B cell (primary cell): Measurements from ENCODE around the gene MEG3. TPM values are rescaled to one million over a fixed set of nuclear protein-coding genes. Genes with fewer than 3 reads are reported as not detected.

ENCODE experiments used
- ATAC-seq: fragments of 200-7000 bp; cut with Tn5 transposase; one replicate; pipeline ENCODE4 v1.10.0; 2021; ENCODE audit warnings: low read depth, mild to moderate bottlenecking, moderate number of reproducible peaks, moderate library complexity
- CTCF ChIA-PET: fragments of 350-600 bp; sonication (Branson Sonifier 250); formaldehyde crosslinking; loops from one replicate; lab custom pipeline; 2021; ENCODE audit warnings: antibody characterized with exemption, inconsistent platforms; lab: Charles Lee
- POLR2A ChIA-PET: fragments of 350-600 bp; sonication (Branson Sonifier 250); formaldehyde crosslinking; loops from one replicate; lab custom pipeline; 2021; ENCODE audit warnings: antibody characterized with exemption; lab: Charles Lee
- DNase-seq: peaks from one replicate; pipeline ENCODE4 v3.0.0; 2013
- H2AFZ ChIP-seq: 2 replicates; pipeline ENCODE4 v1.6.1; 2012; ENCODE audit warnings: mild to moderate bottlenecking, low read depth, low read length; ENCODE audit not compliant: insufficient read depth, poor library complexity, severe bottlenecking
- H3K27ac ChIP-seq, 2 donors: 1 replicate in 1 of 2; 2 replicates in 1 of 2; pipeline ENCODE4 v1.5.1; 2012 to 2013; ENCODE audit warnings: low read length in 2 of 2, mild to moderate bottlenecking in 2 of 2, moderate library complexity in 1 of 2
- H3K27me3 ChIP-seq, 4 experiments: fragments of 200-600 bp in 1 of 4; sonication (generic) in 1 of 4; replicated peaks in 1 of 4; 1 replicate in 2 of 4; 2 replicates in 2 of 4; pipeline versions ENCODE4 v1.6.1 to v1.7.0; 2013 to 2016; ENCODE audit warnings: low read length in 3 of 4, mild to moderate bottlenecking in 2 of 4, mixed read lengths in 1 of 4, moderate library complexity in 1 of 4; ENCODE audit not compliant: insufficient read depth in 4 of 4, control insufficient read depth in 3 of 4; ENCODE audit errors: control extremely low read depth in 1 of 4
- H3K36me3 ChIP-seq, 2 experiments: replicated peaks in 1 of 2; 1 replicate in 1 of 2; 2 replicates in 1 of 2; pipeline versions ENCODE4 v1.6.1 to v1.7.1; 2013; ENCODE audit warnings: low read length in 1 of 2; ENCODE audit not compliant: insufficient read depth in 2 of 2, control insufficient read depth in 1 of 2; ENCODE audit errors: control extremely low read depth in 1 of 2, extremely low read depth in 1 of 2
- H3K4me1 ChIP-seq, 2 donors: fragments of 200-600 bp in 1 of 2; sonication (generic) in 1 of 2; 1 replicate in 1 of 2; 2 replicates in 1 of 2; pipeline versions ENCODE4 v1.5.1 to v1.6.1; 2013 to 2017; ENCODE audit warnings: low read length in 2 of 2; ENCODE audit not compliant: control insufficient read depth in 2 of 2, insufficient read depth in 2 of 2
- H3K4me2 ChIP-seq: replicated peaks from 2 replicates; pipeline ENCODE3; 2012; ENCODE audit warnings: mild to moderate bottlenecking, low read depth, low read length; ENCODE audit not compliant: poor library complexity, severe bottlenecking
- H3K4me3 ChIP-seq, 5 experiments: fragments of 200-600 bp in 1 of 5; sonication (generic) in 1 of 5; 1 replicate in 3 of 5; 2 replicates in 2 of 5; pipeline versions ENCODE4 v1.5.1 to v1.7.0; 2011 to 2016; ENCODE audit warnings: low read length in 4 of 5, mild to moderate bottlenecking in 4 of 5, low read depth in 2 of 5, control low read depth in 1 of 5, moderate library complexity in 1 of 5; ENCODE audit not compliant: insufficient read depth in 1 of 5; ENCODE audit errors: control extremely low read depth in 1 of 5, extremely low read depth in 1 of 5
- H3K79me2 ChIP-seq: fragments of 200-600 bp; sonication (generic); one replicate; pipeline ENCODE4 v1.6.0; 2016; ENCODE audit warnings: low read length; ENCODE audit not compliant: control insufficient read depth, insufficient read depth
- H3K9ac ChIP-seq: fragments of 200-600 bp; sonication (generic); 2 replicates; pipeline ENCODE4 v1.6.1; 2017; ENCODE audit warnings: mild to moderate bottlenecking, low read length, moderate library complexity
- H3K9me3 ChIP-seq, 3 donors: one replicate each; pipeline versions ENCODE4 v1.6.1 to v1.7.1; 2013; ENCODE audit warnings: low read length in 2 of 3; ENCODE audit not compliant: control insufficient read depth in 2 of 3, insufficient read depth in 1 of 3; ENCODE audit errors: control extremely low read depth in 1 of 3
- H4K20me1 ChIP-seq: 2 replicates; pipeline ENCODE4 v1.6.0; 2012; ENCODE audit warnings: mild to moderate bottlenecking, low read length; ENCODE audit not compliant: insufficient read depth, control insufficient read depth, poor library complexity, severe bottlenecking
- H3K27ac Mint-ChIP-seq: one replicate; pipeline ENCODE4 v1.8.0; 2021; ENCODE audit warnings: mixed read lengths
- H3K27me3 Mint-ChIP-seq: one replicate; pipeline ENCODE4 v1.8.0; 2021; ENCODE audit warnings: mixed read lengths
- H3K4me1 Mint-ChIP-seq: one replicate; pipeline ENCODE4 v1.8.0; 2021; ENCODE audit warnings: mixed read lengths
- H3K4me3 Mint-ChIP-seq: one replicate; pipeline ENCODE4 v1.8.0; 2021; ENCODE audit warnings: mixed read lengths
- H3K9me3 Mint-ChIP-seq: one replicate; pipeline ENCODE4 v1.8.0; 2022; ENCODE audit warnings: mixed read lengths; ENCODE audit not compliant: insufficient read depth
- EZH2 ChIP-seq: IDR thresholded peaks from 2 replicates; pipeline ENCODE4 v1.6.1; 2012; ENCODE audit warnings: borderline replicate concordance, low read depth, mild to moderate bottlenecking, moderate library complexity, low read length; ENCODE audit not compliant: insufficient read depth, poor library complexity, severe bottlenecking
- WGBS: methylation state at CpG from one replicate; pipeline ENCODE4 v1.1.5; 2013; ENCODE audit warnings: missing lambda C conversion rate; ENCODE audit not compliant: insufficient coverage; 5-methylcytosine and 5-hydroxymethylcytosine counted together
- intact Hi-C: fragments of 100-400 bp; cut with micrococcal nuclease; formaldehyde crosslinking; loops from one replicate; pipeline ENCODE4 v1.10.0; 2022
- polyA plus RNA-seq: library from polyadenylated mRNA; depleted of rRNA; stranded (reverse); fragments of >200 nt; gene quantifications from 2 replicates; pipeline ENCODE4 v1.2.3, GENCODE V29; 2012
- total RNA-seq, 2 donors: library from RNA; stranded (reverse); fragments of 120-200 nt in 1 of 2; gene quantifications; 1 replicate in 1 of 2; 2 replicates in 1 of 2; pipeline versions ENCODE4 v1.2.3 to v1.2.4, GENCODE V29; 2013 to 2022
- TF ChIP-seq, protein P1 (sequence below): fragments of 200-600 bp; IDR thresholded peaks from one replicate; pipeline ENCODE4 v1.8.0; 2022; ENCODE audit warnings: antibody characterized with exemption, mild to moderate bottlenecking

The MEG3 gene
- total and polyA plus RNA-seq, 2 donors (not counting 1 experiment from before 2014, with no cell fraction given) = 0.13 TPM; not detected in 1

- no peaks in the 10 kb centered on the region for H3K4me1 ChIP-seq
- Mint-ChIP-seq H3K27me3 (peaks cover 4% of the 10 kb centered on the region), H3K9me3 (no peaks in the 10 kb centered on the region), H3K27ac (no peak overlapping the region), H3K4me3 (no peak overlapping the region), H3K4me1 (no peaks in the 10 kb centered on the region)
- ChIA-PET CTCF (no interaction called here), POLR2A (no interaction called here)
- no peak overlapping the region for H3K4me2 ChIP-seq
- TF ChIP-seq EZH2 = no peak
- TF ChIP-seq, protein P1, sequence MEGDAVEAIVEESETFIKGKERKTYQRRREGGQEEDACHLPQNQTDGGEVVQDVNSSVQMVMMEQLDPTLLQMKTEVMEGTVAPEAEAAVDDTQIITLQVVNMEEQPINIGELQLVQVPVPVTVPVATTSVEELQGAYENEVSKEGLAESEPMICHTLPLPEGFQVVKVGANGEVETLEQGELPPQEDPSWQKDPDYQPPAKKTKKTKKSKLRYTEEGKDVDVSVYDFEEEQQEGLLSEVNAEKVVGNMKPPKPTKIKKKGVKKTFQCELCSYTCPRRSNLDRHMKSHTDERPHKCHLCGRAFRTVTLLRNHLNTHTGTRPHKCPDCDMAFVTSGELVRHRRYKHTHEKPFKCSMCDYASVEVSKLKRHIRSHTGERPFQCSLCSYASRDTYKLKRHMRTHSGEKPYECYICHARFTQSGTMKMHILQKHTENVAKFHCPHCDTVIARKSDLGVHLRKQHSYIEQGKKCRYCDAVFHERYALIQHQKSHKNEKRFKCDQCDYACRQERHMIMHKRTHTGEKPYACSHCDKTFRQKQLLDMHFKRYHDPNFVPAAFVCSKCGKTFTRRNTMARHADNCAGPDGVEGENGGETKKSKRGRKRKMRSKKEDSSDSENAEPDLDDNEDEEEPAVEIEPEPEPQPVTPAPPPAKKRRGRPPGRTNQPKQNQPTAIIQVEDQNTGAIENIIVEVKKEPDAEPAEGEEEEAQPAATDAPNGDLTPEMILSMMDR = no peak
- no peaks in the 10 kb centered on the region for H3K36me3 ChIP-seq
- no peak overlapping the region for H3K4me3 ChIP-seq
- H3K27ac ChIP-seq = no peak overlapping the region
- ATAC-seq (no peak), DNase-seq (no peak)
- H3K9ac ChIP-seq = no peak overlapping the region
- H2AFZ ChIP-seq = no peak overlapping the region
- no peaks in the 10 kb centered on the region for H3K79me2 ChIP-seq
- H3K9me3 ChIP-seq = peaks cover 0 to 17% (median 0%) of the 10 kb centered on the region in 3 donors
- intact Hi-C loops = no loop called here
- peaks cover 0 to 7% (median 0%) of the 10 kb centered on the region in 4 experiments for H3K27me3 ChIP-seq
- WGBS = 100% methylated on average over 1 of the region's 1 CpG
- no peaks in the 10 kb centered on the region for H4K20me1 ChIP-seq
Measured at GRCh38 chr14:100819453-100819828, 6.5 kb upstream of the MEG3 start.

DNA sequence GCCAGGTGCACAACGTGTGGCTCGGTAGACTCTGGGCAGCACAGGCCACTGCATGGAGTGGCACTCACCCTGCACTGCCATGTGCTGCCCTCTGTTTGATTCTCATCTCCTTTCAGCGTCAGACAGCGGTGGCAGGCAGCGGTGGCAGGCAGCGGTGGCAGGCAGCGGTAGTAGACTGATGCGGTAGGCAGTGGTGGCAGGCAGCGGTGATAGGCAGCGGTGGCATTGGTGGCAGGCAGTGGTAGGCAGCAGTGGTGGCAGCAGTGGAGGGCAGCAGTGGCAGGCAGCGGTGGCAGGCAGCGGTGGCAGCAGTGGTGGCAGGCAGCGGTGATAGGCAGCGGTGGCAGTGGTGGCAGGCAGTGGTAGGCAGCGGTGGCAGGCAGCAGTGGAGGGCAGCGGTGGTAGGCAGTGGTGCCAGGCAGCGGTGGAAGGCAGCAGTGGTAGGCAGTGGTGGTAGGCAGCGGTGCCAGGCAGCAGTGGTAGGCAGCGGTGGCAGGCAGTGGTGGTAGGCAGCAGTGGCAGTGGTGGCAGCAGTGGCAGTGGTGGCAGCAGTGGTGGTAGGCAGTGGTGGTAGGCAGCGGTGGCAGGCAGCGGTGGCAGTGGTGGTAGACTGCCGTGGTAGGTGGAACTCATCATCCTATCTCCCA is 6.0 kb upstream of the MEG3 start:
- Histone ChIP-seq H3K79me2 (no peaks in the 10 kb centered on the region), H2AFZ (no peak overlapping the region), H3K9ac (no peak overlapping the region), H3K9me3 (peaks cover 0 to 21% (median 0%) of the 10 kb centered on the region in 3 donors), H3K27me3 (peaks cover 0 to 7% (median 0%) of the 10 kb centered on the region in 4 experiments), H3K36me3 (no peaks in the 10 kb centered on the region), H3K4me1 (no peaks in the 10 kb centered on the region), H3K27ac (no peak overlapping the region), H3K4me2 (no peak overlapping the region), H3K4me3 (no peak overlapping the region), H4K20me1 (no peaks in the 10 kb centered on the region)
- no peak for DNase-seq
- CTCF ChIA-PET = no interaction called here
- WGBS = 97% methylated on average over 20 of the region's 22 CpGs
- Mint-ChIP-seq H3K9me3 (no peaks in the 10 kb centered on the region), H3K4me1 (peaks cover 2% of the 10 kb centered on the region), H3K4me3 (no peak overlapping the region), H3K27ac (no peak overlapping the region), H3K27me3 (peaks cover 9% of the 10 kb centered on the region)
- POLR2A ChIA-PET = no interaction called here
- intact Hi-C loops = no loop called here
- TF ChIP-seq EZH2 = no peak
- TF ChIP-seq, protein P1 = no peak
- no peak for ATAC-seq
